CD4-positive, alpha-beta memory T cell (primary cell): ENCODE data around the gene MMP23B. TPM values are rescaled to one million over a fixed set of nuclear protein-coding genes. Genes with fewer than 3 reads are reported as not detected.
"Not testable (repeated sequence)": the region's sequence is repeated elsewhere in the genome, so short reads cannot be mapped to it uniquely, and the experiment has no call there.

Experiments used
- CTCF ChIA-PET: fragments of 350-600 bp; sonication (Branson Sonifier 250); formaldehyde crosslinking; loops from one replicate; lab custom pipeline; 2021; ENCODE audit warnings: inconsistent platforms; ENCODE audit not compliant: partially characterized antibody; lab: Charles Lee
- POLR2A ChIA-PET: fragments of 350-600 bp; sonication (Branson Sonifier 250); formaldehyde crosslinking; loops from one replicate; lab custom pipeline; 2021; ENCODE audit not compliant: partially characterized antibody; lab: Charles Lee
- DNase-seq, 5 donors: peaks; one replicate each; pipeline versions ENCODE4 v3.0.0 to v3.0.0-alpha.2; 2020 to 2022; ENCODE audit warnings: mixed read lengths in 1 of 5
- H3K27ac ChIP-seq: one replicate; pipeline ENCODE4 v1.7.0; 2013; ENCODE audit warnings: low read depth, low read length
- H3K27me3 ChIP-seq: 2 replicates; pipeline ENCODE4 v1.7.0; 2013; ENCODE audit warnings: mild to moderate bottlenecking, low read length, moderate library complexity; ENCODE audit not compliant: insufficient read depth
- H3K36me3 ChIP-seq: 2 replicates; pipeline ENCODE4 v1.7.0; 2013; ENCODE audit warnings: mild to moderate bottlenecking, low read length, moderate library complexity; ENCODE audit not compliant: insufficient read depth
- H3K4me1 ChIP-seq: 2 replicates; pipeline ENCODE4 v1.7.0; 2013; ENCODE audit warnings: mild to moderate bottlenecking, low read length, moderate library complexity; ENCODE audit not compliant: insufficient read depth
- H3K4me3 ChIP-seq, 2 donors: one replicate each; pipeline ENCODE4 v1.7.0; 2013; ENCODE audit warnings: low read length in 2 of 2, mild to moderate bottlenecking in 1 of 2
- H3K9me3 ChIP-seq, 2 donors: one replicate each; pipeline ENCODE4 v1.7.0; 2013; ENCODE audit warnings: low read length in 2 of 2, control low read depth in 1 of 2; ENCODE audit not compliant: control insufficient read depth in 1 of 2
- H3K27ac Mint-ChIP-seq, 7 donors: one replicate each; pipeline ENCODE4 v1.8.0; 2020 to 2021; ENCODE audit warnings: mixed read lengths in 7 of 7, mild to moderate bottlenecking in 6 of 7, inconsistent platforms in 3 of 7, moderate library complexity in 3 of 7
- H3K27me3 Mint-ChIP-seq, 2 donors: one replicate each; pipeline ENCODE4 v1.8.0; 2020 to 2021; ENCODE audit warnings: mixed read lengths in 2 of 2
- H3K36me3 Mint-ChIP-seq, 2 donors: one replicate each; pipeline ENCODE4 v1.8.0; 2020 to 2021; ENCODE audit warnings: mixed read lengths in 2 of 2, inconsistent platforms in 1 of 2, mild to moderate bottlenecking in 1 of 2
- H3K4me1 Mint-ChIP-seq, 4 donors: one replicate each; pipeline ENCODE4 v1.8.0; 2020 to 2021; ENCODE audit warnings: mixed read lengths in 4 of 4, mild to moderate bottlenecking in 1 of 4
- H3K4me3 Mint-ChIP-seq, 8 donors: one replicate each; pipeline ENCODE4 v1.8.0; 2020 to 2021; ENCODE audit warnings: mixed read lengths in 8 of 8, mild to moderate bottlenecking in 7 of 8, moderate library complexity in 6 of 8, inconsistent platforms in 3 of 8
- H3K9me3 Mint-ChIP-seq, 8 donors: one replicate each; pipeline ENCODE4 v1.8.0; 2020 to 2021; ENCODE audit warnings: mixed read lengths in 8 of 8, mild to moderate bottlenecking in 5 of 8, inconsistent platforms in 3 of 8, moderate library complexity in 1 of 8
- intact Hi-C: fragments of 100-400 bp; cut with micrococcal nuclease; formaldehyde crosslinking; loops from one replicate; pipeline ENCODE4 v1.15.1; 2023
- polyA plus RNA-seq, 2 donors: library from polyadenylated mRNA; unstranded; fragments of 300-500 nt; fragmentation: Illumina TruSeq; gene quantifications; one replicate each; pipeline ENCODE4 v1.2.3, GENCODE V29; 2021
- total RNA-seq, 2 experiments: library from RNA; stranded (reverse); gene quantifications; one replicate each; pipeline ENCODE4 v1.2.3, GENCODE V29; 2021

The MMP23B gene
- total and polyA plus RNA-seq, 4 experiments from 2014 or later = 0.53 to 3.7 (median 3.5) TPM; not detected in 1

DNA sequence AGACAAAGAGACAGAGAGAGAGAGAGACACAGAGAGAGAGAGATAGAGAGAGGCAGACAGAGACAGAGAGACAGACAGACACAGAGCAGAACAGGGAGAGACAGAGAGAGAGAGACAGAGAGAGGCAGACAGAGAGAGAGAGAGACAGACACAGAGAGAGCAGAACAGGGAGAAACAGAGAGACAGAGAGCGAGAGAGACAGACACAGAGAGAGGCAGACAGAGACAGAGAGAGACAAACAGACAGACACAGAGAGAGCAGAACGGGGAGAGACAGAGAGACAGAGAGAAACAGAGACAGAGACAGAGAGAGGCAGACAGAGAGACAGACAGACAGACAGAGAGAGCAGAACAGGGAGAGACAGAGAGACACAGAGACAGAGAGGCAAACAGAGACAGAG lies 36.6 kb upstream of the MMP23B start:
- H3K36me3 Mint-ChIP-seq, POLR2A ChIA-PET: not testable (repeated sequence)

GRCh38 chr1:1596493-1597274 lies 35.3 kb upstream of the MMP23B start:
- Histone ChIP-seq H3K4me1 (peaks cover 9% of the 10 kb centered on the region), H3K9me3 (no peaks in the 10 kb centered on the region), H3K36me3 (no peaks in the 10 kb centered on the region), H3K27ac (no peak overlapping the region), H3K27me3 (no peaks in the 10 kb centered on the region), H3K4me3 (no peak overlapping the region)
- POLR2A ChIA-PET = interaction anchor here (1.5 to 1.9 kb wide), 2 partner anchors 12 to 18 kb away, joined by 3 to 13 read pairs; partner anchors contain the start of gene MIB2
- no peak for DNase-seq
- Mint-ChIP-seq H3K4me1 (peaks cover 0 to 16% (median 1%) of the 10 kb centered on the region in 4 donors), H3K36me3 (no peaks in the 10 kb centered on the region), H3K9me3 (peaks cover 0 to 2% (median 0%) of the 10 kb centered on the region in 8 donors), H3K27ac (no peak overlapping the region), H3K4me3 (no peak overlapping the region), H3K27me3 (peaks cover 0 to 4% of the 10 kb centered on the region in 2 donors)
- intact Hi-C loops = no loop called here
- CTCF ChIA-PET = no interaction called here

More for the DNA sequence above, 36.6 kb upstream of the MMP23B start:
- H3K9me3 Mint-ChIP-seq, DNase-seq, H3K4me3 ChIP-seq, H3K27ac Mint-ChIP-seq, H3K9me3 ChIP-seq, H3K27ac ChIP-seq, intact Hi-C loops, H3K4me3 Mint-ChIP-seq, CTCF ChIA-PET, H3K27me3 Mint-ChIP-seq, H3K4me1 ChIP-seq, H3K27me3 ChIP-seq, H3K36me3 ChIP-seq: not testable (repeated sequence)
- H3K4me1 Mint-ChIP-seq = peaks cover 0 to 13% (median 1%) of the 10 kb centered on the region in 4 donors

GRCh38 chr1:1597275-1597930 lies 34.6 kb upstream of the MMP23B start:
- Mint-ChIP-seq H3K4me3 (peak overlapping the region in 6 of 8 donors; percentile 28 to 66 (median 40)), H3K4me1 (peaks cover 0 to 16% (median 1%) of the 10 kb centered on the region in 4 donors), H3K36me3 (no peaks in the 10 kb centered on the region), H3K27me3 (peaks cover 0 to 4% of the 10 kb centered on the region in 2 donors), H3K9me3 (peaks cover 0 to 2% (median 0%) of the 10 kb centered on the region in 8 donors), H3K27ac (no peak overlapping the region)
- DNase-seq = no peak
- Histone ChIP-seq H3K4me3 (no peak overlapping the region), H3K27me3 (no peaks in the 10 kb centered on the region), H3K9me3 (no peaks in the 10 kb centered on the region), H3K36me3 (no peaks in the 10 kb centered on the region), H3K27ac (no peak overlapping the region), H3K4me1 (peaks cover 9% of the 10 kb centered on the region)
- intact Hi-C loops = no loop called here
- CTCF ChIA-PET = interaction anchor here (1.6 kb wide), 1 partner anchor 17 kb away, joined by 3 read pairs; no protein-coding TSS in a partner anchor
- POLR2A ChIA-PET = interaction anchor here (1.5 to 1.9 kb wide), 2 partner anchors 12 to 17 kb away, joined by 3 to 13 read pairs; partner anchors contain the start of gene MIB2

DNA sequence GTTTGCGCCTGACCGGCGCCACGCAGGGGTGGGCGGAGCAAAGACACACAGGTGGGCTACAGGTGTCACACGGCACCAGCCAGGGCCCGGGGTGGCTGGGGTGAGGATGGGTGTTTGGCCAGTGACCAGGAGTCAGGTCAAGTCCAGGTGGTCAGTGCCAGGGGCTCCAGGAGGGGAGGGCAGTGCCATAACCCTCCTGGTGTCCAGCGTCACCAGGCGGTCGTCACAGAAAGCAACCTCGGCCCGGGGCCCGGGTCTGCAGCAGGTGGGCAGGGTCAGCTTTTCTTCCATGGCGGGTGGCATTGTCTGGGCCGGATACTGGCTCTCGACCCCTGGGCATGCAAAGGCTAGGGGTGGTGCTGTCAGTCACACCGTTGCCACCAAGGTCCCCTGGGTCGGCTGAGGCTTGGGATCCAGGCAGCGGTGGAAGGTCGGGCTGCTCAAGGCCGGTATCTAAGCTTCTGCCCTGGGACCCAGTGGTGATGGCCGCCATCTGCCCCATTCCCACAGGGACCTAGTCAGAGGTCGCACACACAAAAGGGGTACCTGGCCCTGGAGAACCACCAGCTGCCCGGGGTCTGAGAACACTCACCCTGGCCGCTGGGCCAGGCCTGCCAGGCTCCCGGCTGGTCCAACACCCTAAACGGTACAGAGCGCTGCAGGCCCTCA lies 33.8 kb upstream of the MMP23B start:
- peaks cover 0 to 16% (median 1%) of the 10 kb centered on the region in 4 donors for H3K4me1 Mint-ChIP-seq
- H3K4me3 Mint-ChIP-seq = peak overlapping the region in 6 of 8 donors; percentile 29 to 85 (median 44)
- H3K27ac Mint-ChIP-seq = peak overlapping the region in 1 of 7 donors; percentile 46
- peaks cover 0 to 2% (median 0%) of the 10 kb centered on the region in 8 donors for H3K9me3 Mint-ChIP-seq
- no peaks in the 10 kb centered on the region for H3K36me3 ChIP-seq
- H3K4me3 ChIP-seq = no peak overlapping the region
- no peaks in the 10 kb centered on the region for H3K36me3 Mint-ChIP-seq
- no peak for DNase-seq
- no peaks in the 10 kb centered on the region for H3K9me3 ChIP-seq
- CTCF ChIA-PET = interaction anchor here (1.6 kb wide), 1 partner anchor 16 kb away, joined by 3 read pairs; no protein-coding TSS in a partner anchor
- POLR2A ChIA-PET = interaction anchor here (0.9 to 1.9 kb wide), 3 partner anchors 13 to 80 kb away, joined by 3 to 13 read pairs (median 3); partner anchors contain the start of gene MIB2
- peaks cover 0 to 4% of the 10 kb centered on the region in 2 donors for H3K27me3 Mint-ChIP-seq
- intact Hi-C loops = loop anchor here (2.0 kb wide), 1 partner anchor 23 kb away; the partner anchor contains the start of gene SSU72
- H3K4me1 ChIP-seq = peaks cover 9% of the 10 kb centered on the region
- H3K27ac ChIP-seq = no peak overlapping the region
- H3K27me3 ChIP-seq = no peaks in the 10 kb centered on the region

DNA sequence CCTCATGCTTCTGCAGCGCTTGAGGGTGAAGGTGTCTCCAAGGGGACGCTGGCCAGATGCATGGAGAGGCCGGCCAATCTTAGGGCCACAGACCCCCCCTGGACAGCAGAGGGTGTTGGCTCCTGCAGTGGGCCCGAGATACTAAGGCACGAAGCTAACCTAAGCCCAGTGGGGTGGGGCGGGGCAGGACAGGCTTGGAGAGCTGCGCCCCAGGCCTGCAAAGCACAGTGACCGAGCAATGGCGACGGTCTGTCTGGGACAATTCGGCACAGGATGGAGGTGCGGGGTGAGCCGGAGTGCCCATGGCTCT lies 33.3 kb upstream of the MMP23B start:
- Histone ChIP-seq H3K9me3 (no peaks in the 10 kb centered on the region), H3K27ac (no peak overlapping the region), H3K27me3 (no peaks in the 10 kb centered on the region), H3K4me1 (peaks cover 9% of the 10 kb centered on the region), H3K36me3 (no peaks in the 10 kb centered on the region), H3K4me3 (no peak overlapping the region)
- H3K36me3 Mint-ChIP-seq = no peaks in the 10 kb centered on the region
- peak overlapping the region in 2 of 7 donors; percentile 46 to 59 for H3K27ac Mint-ChIP-seq
- ChIA-PET POLR2A (interaction anchor here (0.9 to 1.0 kb wide), 2 partner anchors 17 to 80 kb away, joined by 3 to 4 read pairs; partner anchors contain the start of gene MIB2), CTCF (interaction anchor here (1.6 kb wide), 1 partner anchor 16 kb away, joined by 3 read pairs; no protein-coding TSS in a partner anchor)
- H3K4me1 Mint-ChIP-seq = peaks cover 0 to 16% (median 1%) of the 10 kb centered on the region in 4 donors
- H3K9me3 Mint-ChIP-seq = peaks cover 0 to 2% (median 0%) of the 10 kb centered on the region in 8 donors
- DNase-seq = no peak
- peaks cover 0 to 4% of the 10 kb centered on the region in 2 donors for H3K27me3 Mint-ChIP-seq
- intact Hi-C loops = loop anchor here (2.0 kb wide), 1 partner anchor 24 kb away; the partner anchor contains the start of gene SSU72
- peak overlapping the region; percentile 69 to 85 (median 76) for H3K4me3 Mint-ChIP-seq

GRCh38 chr1:1599030-1599934 lies 32.7 kb upstream of the MMP23B start:
- H3K9me3 ChIP-seq = no peaks in the 10 kb centered on the region
- H3K27ac ChIP-seq = no peak overlapping the region
- DNase-seq = peak in 4 of 5 donors; percentile 41 to 53 (median 50)
- H3K27ac Mint-ChIP-seq = peak overlapping the region in 2 of 7 donors; percentile 46 to 59
- POLR2A ChIA-PET = interaction anchor here (0.9 to 1.0 kb wide), 2 partner anchors 16 to 79 kb away, joined by 3 to 4 read pairs; partner anchors contain the start of gene MIB2
- peaks cover 9% of the 10 kb centered on the region for H3K4me1 ChIP-seq
- peak overlapping the region; percentile 69 to 85 (median 76) for H3K4me3 Mint-ChIP-seq
- peaks cover 0 to 2% (median 0%) of the 10 kb centered on the region in 8 donors for H3K9me3 Mint-ChIP-seq
- intact Hi-C loops = loop anchor here (2.0 kb wide), 1 partner anchor 24 kb away; the partner anchor contains the start of gene SSU72
- no peaks in the 10 kb centered on the region for H3K36me3 Mint-ChIP-seq
- peaks cover 0 to 16% (median 1%) of the 10 kb centered on the region in 4 donors for H3K4me1 Mint-ChIP-seq
- no peak overlapping the region for H3K4me3 ChIP-seq
- CTCF ChIA-PET = interaction anchor here (1.6 kb wide), 1 partner anchor 15 kb away, joined by 3 read pairs; no protein-coding TSS in a partner anchor
- no peaks in the 10 kb centered on the region for H3K36me3 ChIP-seq
- H3K27me3 Mint-ChIP-seq = peaks cover 0 to 4% of the 10 kb centered on the region in 2 donors
- H3K27me3 ChIP-seq = no peaks in the 10 kb centered on the region
